Measurements from ENCODE around the gene CDKN2B. TPM values are rescaled to one million over a fixed set of nuclear protein-coding genes. Genes with fewer than 3 reads are reported as not detected.

The CDKN2B gene
- total RNA-seq, 4 donors from 2014 or later, result 0.83 to 11.8 (median 2.9) TPM

DNA sequence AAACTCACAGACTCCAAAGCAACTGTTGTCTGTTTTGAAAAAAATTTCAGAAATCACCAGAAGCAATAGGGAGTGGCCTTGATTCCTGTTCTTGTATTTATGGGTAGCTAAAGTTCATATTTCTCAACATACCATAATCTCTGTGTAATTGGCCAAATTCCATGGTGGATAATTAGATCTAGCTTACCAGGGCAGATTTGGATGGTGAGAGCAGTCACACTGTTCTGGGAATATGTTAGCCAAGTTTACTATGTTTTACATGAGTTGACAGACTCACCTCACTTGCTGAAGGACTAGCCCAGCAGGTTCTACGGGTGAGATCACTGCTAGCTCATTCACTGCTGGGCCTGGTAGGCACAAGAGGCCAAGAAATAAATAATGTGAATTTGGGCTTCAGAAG, 32.7 kb upstream of the CDKN2B start:
- Histone ChIP-seq H3K9me3 (no peaks in the 10 kb centered on the region), H3K36me3 (no peaks in the 10 kb centered on the region), H3K27me3 (no peaks in the 10 kb centered on the region), H3K4me1 (no peaks in the 10 kb centered on the region), H3K4me3 (no peak overlapping the region), H3K27ac (no peak overlapping the region)
- TF ChIP-seq, protein P1, sequence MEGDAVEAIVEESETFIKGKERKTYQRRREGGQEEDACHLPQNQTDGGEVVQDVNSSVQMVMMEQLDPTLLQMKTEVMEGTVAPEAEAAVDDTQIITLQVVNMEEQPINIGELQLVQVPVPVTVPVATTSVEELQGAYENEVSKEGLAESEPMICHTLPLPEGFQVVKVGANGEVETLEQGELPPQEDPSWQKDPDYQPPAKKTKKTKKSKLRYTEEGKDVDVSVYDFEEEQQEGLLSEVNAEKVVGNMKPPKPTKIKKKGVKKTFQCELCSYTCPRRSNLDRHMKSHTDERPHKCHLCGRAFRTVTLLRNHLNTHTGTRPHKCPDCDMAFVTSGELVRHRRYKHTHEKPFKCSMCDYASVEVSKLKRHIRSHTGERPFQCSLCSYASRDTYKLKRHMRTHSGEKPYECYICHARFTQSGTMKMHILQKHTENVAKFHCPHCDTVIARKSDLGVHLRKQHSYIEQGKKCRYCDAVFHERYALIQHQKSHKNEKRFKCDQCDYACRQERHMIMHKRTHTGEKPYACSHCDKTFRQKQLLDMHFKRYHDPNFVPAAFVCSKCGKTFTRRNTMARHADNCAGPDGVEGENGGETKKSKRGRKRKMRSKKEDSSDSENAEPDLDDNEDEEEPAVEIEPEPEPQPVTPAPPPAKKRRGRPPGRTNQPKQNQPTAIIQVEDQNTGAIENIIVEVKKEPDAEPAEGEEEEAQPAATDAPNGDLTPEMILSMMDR (IDR thresholded peaks at IDR 0.05), result no peak
- no peak for TF ChIP-seq POLR2A (IDR thresholded peaks at IDR 0.05)
- no peak for DNase-seq
- intact Hi-C loops (cut with DNase I; ENCODE audit: low total_unique reads), result no loop called here

DNA sequence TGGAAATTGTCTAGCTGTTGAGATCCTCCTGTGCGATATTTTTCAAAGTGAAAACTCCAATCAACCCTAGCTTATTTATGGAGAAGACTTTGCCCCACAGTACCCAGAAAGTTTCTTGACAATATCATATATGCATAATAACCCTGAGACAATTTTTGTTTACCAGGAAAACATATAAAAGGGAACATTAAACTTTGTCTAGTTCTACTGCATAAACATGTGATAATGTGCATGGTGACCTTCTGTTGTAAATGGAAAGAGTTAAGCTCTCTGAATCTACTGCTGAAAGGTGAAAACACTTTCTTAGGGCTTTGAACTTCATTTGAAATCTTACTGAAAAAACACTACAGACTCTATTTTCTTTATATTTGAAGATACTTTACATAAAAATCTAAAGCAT, 32.2 kb upstream of the CDKN2B start:
- DNase-seq, result no peak
- no peak overlapping the region for H3K4me3 ChIP-seq
- H3K4me1 ChIP-seq, result no peaks in the 10 kb centered on the region
- intact Hi-C loops (cut with DNase I; ENCODE audit: low total_unique reads), result no loop called here
- no peaks in the 10 kb centered on the region for H3K27me3 ChIP-seq
- TF ChIP-seq, protein P1 (IDR thresholded peaks at IDR 0.05), result no peak
- no peaks in the 10 kb centered on the region for H3K9me3 ChIP-seq
- no peak overlapping the region for H3K27ac ChIP-seq
- no peaks in the 10 kb centered on the region for H3K36me3 ChIP-seq

DNA sequence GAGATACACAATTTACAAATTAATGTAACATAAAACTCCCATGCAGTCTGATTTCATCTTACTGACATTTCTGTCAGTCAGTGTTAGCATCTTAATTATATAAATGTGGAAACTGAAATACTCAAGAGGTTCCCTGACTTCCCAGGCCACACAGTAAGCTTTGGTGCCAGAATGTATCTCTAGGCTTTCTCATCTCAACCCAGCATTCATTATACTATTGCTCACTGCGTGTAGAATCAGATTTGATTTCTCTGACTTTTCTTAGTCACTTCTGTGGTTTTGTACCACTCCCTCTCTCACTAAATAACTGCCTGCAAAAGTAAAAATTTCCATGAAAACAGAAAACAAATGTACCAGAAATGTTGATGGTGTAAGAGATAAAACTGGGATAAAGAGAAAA, 31.7 kb upstream of the CDKN2B start:
- TF ChIP-seq, protein P1 (IDR thresholded peaks at IDR 0.05), result no peak
- TF ChIP-seq POLR2A (IDR thresholded peaks at IDR 0.05), result no peak
- DNase-seq, result no peak
- Histone ChIP-seq H3K9me3 (no peaks in the 10 kb centered on the region), H3K4me1 (no peaks in the 10 kb centered on the region), H3K27me3 (no peaks in the 10 kb centered on the region), H3K4me3 (no peak overlapping the region), H3K27ac (no peak overlapping the region), H3K36me3 (no peaks in the 10 kb centered on the region)
- intact Hi-C loops (cut with DNase I; ENCODE audit: low total_unique reads), result no loop called here

DNA sequence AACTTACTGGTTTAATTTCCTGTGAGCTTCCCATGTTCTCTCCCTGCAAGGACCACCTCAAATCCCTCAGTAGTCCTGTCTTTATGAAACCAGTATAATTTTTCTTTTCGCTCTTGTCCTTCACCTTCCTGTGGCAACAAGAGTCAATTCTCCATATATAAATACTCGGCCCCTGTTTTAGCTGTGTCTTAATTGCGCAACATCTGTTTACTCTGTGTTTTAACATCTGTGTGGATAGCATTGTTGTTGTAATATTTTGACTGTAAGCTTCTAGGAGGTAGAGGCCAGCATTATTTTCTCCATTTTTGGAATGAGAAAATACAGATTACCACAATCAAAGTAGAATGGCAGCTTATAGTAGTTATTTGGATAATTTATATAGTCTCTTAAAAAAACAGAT, 30.2 kb upstream of the CDKN2B start:
- H3K9me3 ChIP-seq, result no peaks in the 10 kb centered on the region
- no peak for DNase-seq
- no peak overlapping the region for H3K27ac ChIP-seq
- no peak overlapping the region for H3K4me3 ChIP-seq
- no peak for TF ChIP-seq POLR2A (IDR thresholded peaks at IDR 0.05)
- TF ChIP-seq, protein P1 (IDR thresholded peaks at IDR 0.05), result no peak
- H3K4me1 ChIP-seq, result no peaks in the 10 kb centered on the region
- intact Hi-C loops (cut with DNase I; ENCODE audit: low total_unique reads), result no loop called here
- no peaks in the 10 kb centered on the region for H3K36me3 ChIP-seq
- no peaks in the 10 kb centered on the region for H3K27me3 ChIP-seq

DNA sequence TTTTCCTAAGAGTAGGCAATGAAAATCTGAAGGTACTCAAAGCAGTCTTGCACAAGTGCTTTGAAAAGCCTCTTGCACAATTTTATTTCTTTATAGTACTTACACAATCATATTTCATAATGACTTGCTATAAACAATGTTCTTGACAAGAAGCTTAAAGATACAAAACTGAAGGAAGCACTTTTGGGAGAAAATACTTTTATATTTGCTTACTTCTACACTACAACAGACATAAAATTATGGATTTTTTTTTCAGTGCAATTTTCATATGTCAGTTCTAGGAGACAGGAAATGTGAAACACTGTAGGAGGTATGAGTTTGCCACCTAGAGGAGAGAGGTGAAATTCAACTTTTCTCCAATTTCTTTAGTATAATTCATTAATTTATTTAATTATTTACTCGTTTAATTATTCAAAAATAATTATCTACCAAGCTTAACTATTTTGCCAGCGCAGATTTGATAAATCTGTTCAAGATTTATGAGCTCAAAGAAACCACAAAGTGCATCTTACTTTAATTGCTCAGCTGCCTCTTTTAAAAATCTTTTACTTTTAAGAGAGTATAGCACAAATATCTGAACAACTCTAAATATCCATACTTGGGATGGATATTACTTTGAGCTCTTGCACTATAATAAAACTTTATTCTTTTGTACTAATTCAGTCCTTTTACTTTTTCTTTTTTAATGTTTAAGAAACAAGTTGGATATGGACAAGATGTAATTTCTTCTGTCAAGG, 29.0 kb upstream of the CDKN2B start:
- DNase-seq, result no peak
- intact Hi-C loops (cut with DNase I; ENCODE audit: low total_unique reads), result no loop called here
- H3K4me3 ChIP-seq, result no peak overlapping the region
- H3K36me3 ChIP-seq, result no peaks in the 10 kb centered on the region
- no peaks in the 10 kb centered on the region for H3K4me1 ChIP-seq
- no peak overlapping the region for H3K27ac ChIP-seq
- H3K27me3 ChIP-seq, result no peaks in the 10 kb centered on the region
- no peak for TF ChIP-seq POLR2A (IDR thresholded peaks at IDR 0.05)
- TF ChIP-seq, protein P1 (IDR thresholded peaks at IDR 0.05), result peak in 1 of 4 experiments; percentile 38
- no peaks in the 10 kb centered on the region for H3K9me3 ChIP-seq
